Adrenal gland (tissue), 12 donors: ENCODE measurements around the gene LGR5. TPM values are rescaled to one million over a fixed set of nuclear protein-coding genes. Genes with fewer than 3 reads are reported as not detected.

Experiments used
- DNase-seq, 7 donors: peaks; one replicate each; pipeline ENCODE4 v3.0.0-alpha.2; 2019 to 2020
- H3K27ac ChIP-seq, 5 donors: fragments of 200-600 bp; sonication (generic) in 4 of 5; 1 replicate in 3 of 5; 2 replicates in 2 of 5; pipeline versions ENCODE4 v1.5.1 to v1.8.0; 2016 to 2020; ENCODE audit warnings: mild to moderate bottlenecking in 1 of 5
- H3K27me3 ChIP-seq: fragments of 200-600 bp; 2 replicates; pipeline ENCODE4 v1.8.0; 2021
- H3K36me3 ChIP-seq, 2 donors: fragments of 200-600 bp; replicated peaks in 1 of 2; 1 replicate in 1 of 2; 2 replicates in 1 of 2; pipeline versions ENCODE4 v1.5.1 to v1.8.0; 2018 to 2022
- H3K4me1 ChIP-seq, 2 donors: fragments of 200-600 bp; replicated peaks in 1 of 2; 1 replicate in 1 of 2; 2 replicates in 1 of 2; pipeline versions ENCODE4 v1.5.1 to v1.8.0; 2018 to 2021
- H3K4me3 ChIP-seq, 4 donors: fragments of 200-600 bp; sonication (generic) in 3 of 4; one replicate each; pipeline ENCODE4 v1.5.1; 2016 to 2018
- H3K9me3 ChIP-seq, 3 donors: fragments of 200-600 bp; sonication (generic) in 1 of 3; replicated peaks in 1 of 3; 1 replicate in 2 of 3; 2 replicates in 1 of 3; pipeline versions ENCODE4 v1.5.1 to v1.8.0; 2016 to 2021
- POLR2A ChIP-seq, 2 donors: fragments of 450-650 bp; IDR thresholded peaks; one replicate each; pipeline ENCODE4 v1.6.1; 2017; ENCODE audit warnings: antibody characterized with exemption in 2 of 2, mild to moderate bottlenecking in 2 of 2, moderate library complexity in 1 of 2
- WGBS, 4 donors: extraction: QIAGEN DNeasy Blood & Tissue Kit in 2 of 4; methylation state at CpG; one replicate each; pipeline versions ENCODE4 v1.1.5 to v1.1.7; 2013 to 2017; 5-methylcytosine and 5-hydroxymethylcytosine counted together
- intact Hi-C, 2 donors: fragments of 100-400 bp; cut with DNase I; formaldehyde crosslinking; loops; one replicate each; pipeline versions ENCODE4 v1.14.1 to v1.15.0; 2022 to 2023
- polyA plus RNA-seq, 3 donors: library from polyadenylated mRNA; stranded (reverse); fragments of 200-250 nt in 2 of 3; fragments of 350-450 nt in 1 of 3; fragmentation: Illumina TruSeq in 1 of 3; extraction: RNeasy Lipid Tissue Mini Kit (QIAGEN cat#74804) in 1 of 3; gene quantifications; one replicate each; pipeline ENCODE4 v1.2.3, GENCODE V29; 2013 to 2014
- total RNA-seq, 9 donors: library from RNA; depleted of rRNA in 4 of 9; stranded (reverse); fragments of >200 nt in 4 of 9; fragments of 120-200 nt in 1 of 9; fragmentation: NEBNext Ultra II Directional in 1 of 9; extraction: Animal tissue kit (Norgen Biotek cat#: 25700) in 1 of 9; gene quantifications; one replicate each; pipeline versions ENCODE4 v1.1.0 to v1.2.4, GENCODE V29; 2013 to 2023
- TF ChIP-seq, protein P1 (sequence below), 6 experiments: fragments of 450-650 bp in 4 of 6; fragments of 200-600 bp in 2 of 6; sonication (generic) in 1 of 6; IDR thresholded peaks; 1 replicate in 5 of 6; 2 replicates in 1 of 6; pipeline versions ENCODE4 v1.5.1 to v1.8.0; 2016 to 2021; ENCODE audit warnings: antibody characterized with exemption in 6 of 6, mild to moderate bottlenecking in 2 of 6, moderate library complexity in 1 of 6
- donor health status: healthy with polysubstance abuse.
- donor health status: Bipolar disorder and iron deficiency.
- donor health status: DM: yes; HTN: yes; CAD: no.
- donor health status: DM: no; HTN: no; CAD: no.
- donor health status: DM: no; HTN: no; CAD: no.
- donor health status: DM: yes; HTN: yes; CAD: no.

LGR5 gene
- total and polyA plus RNA-seq, 12 donors = 0.39 to 6.1 (median 2.1) TPM

DNA sequence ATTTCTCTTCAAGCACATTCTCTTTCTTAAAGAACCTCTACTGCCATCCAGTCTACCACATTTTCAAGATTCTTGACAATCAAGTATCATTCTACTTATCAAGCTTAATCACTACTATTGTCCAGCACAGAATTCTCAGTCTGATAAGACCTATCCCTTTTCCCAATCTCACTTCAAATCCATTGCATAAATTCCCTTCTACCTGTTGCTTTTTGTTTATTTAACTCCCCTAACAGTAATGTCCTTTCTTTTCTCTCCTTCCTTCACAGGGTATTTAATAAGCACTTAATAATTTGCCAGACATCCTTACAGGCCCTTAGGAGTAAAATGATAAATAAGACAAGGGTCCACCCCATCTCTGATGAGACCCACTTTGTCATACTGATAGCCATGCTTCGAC is 182.3 kb downstream of the LGR5 start:
- 95 to 100% (median 97%) methylated on average over 1 of the region's 1 CpG for WGBS, 4 donors
- TF ChIP-seq, protein P1, sequence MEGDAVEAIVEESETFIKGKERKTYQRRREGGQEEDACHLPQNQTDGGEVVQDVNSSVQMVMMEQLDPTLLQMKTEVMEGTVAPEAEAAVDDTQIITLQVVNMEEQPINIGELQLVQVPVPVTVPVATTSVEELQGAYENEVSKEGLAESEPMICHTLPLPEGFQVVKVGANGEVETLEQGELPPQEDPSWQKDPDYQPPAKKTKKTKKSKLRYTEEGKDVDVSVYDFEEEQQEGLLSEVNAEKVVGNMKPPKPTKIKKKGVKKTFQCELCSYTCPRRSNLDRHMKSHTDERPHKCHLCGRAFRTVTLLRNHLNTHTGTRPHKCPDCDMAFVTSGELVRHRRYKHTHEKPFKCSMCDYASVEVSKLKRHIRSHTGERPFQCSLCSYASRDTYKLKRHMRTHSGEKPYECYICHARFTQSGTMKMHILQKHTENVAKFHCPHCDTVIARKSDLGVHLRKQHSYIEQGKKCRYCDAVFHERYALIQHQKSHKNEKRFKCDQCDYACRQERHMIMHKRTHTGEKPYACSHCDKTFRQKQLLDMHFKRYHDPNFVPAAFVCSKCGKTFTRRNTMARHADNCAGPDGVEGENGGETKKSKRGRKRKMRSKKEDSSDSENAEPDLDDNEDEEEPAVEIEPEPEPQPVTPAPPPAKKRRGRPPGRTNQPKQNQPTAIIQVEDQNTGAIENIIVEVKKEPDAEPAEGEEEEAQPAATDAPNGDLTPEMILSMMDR (IDR thresholded peaks at IDR 0.05) = no peak
- TF ChIP-seq POLR2A (IDR thresholded peaks at IDR 0.05) = no peak
- intact Hi-C loops = no loop called here
- Histone ChIP-seq H3K4me3 (no peak overlapping the region), H3K4me1 (peaks cover 8 to 14% of the 10 kb centered on the region in 2 donors), H3K27me3 (no peaks in the 10 kb centered on the region), H3K36me3 (peaks cover 0 to 86% of the 10 kb centered on the region in 2 donors), H3K27ac (no peak overlapping the region), H3K9me3 (no peaks in the 10 kb centered on the region)
- no peak for DNase-seq

DNA sequence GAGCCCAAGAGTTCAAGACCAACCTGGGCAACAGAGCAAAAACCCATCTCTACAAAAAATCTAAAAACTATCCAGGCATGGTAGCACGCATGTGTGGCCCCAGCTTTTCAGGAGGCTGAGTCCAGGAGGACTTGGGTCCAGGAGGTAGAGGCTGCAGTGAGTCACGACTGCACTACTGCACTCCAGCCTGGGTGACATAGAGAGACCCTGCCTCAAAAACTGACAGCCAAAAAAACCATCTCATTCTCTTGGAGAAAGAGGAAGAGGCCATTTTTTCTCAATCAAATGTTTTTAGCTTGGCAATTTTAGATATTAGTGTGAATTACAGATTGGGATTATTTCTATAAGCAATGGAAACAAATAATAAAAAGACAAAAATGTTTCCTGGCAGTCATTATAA is 185.9 kb downstream of the LGR5 start:
- TF ChIP-seq, protein P1 (IDR thresholded peaks at IDR 0.05) = no peak
- no peak for TF ChIP-seq POLR2A (IDR thresholded peaks at IDR 0.05)
- peaks cover 10 to 18% of the 10 kb centered on the region in 2 donors for H3K4me1 ChIP-seq
- H3K4me3 ChIP-seq = no peak overlapping the region
- peaks cover 0 to 79% of the 10 kb centered on the region in 2 donors for H3K36me3 ChIP-seq
- intact Hi-C loops = no loop called here
- DNase-seq = no peak
- no peak overlapping the region for H3K27ac ChIP-seq
- WGBS, 4 donors = 88 to 100% (median 95%) methylated on average over 2 of the region's 2 CpGs
- H3K27me3 ChIP-seq = no peaks in the 10 kb centered on the region
- no peaks in the 10 kb centered on the region for H3K9me3 ChIP-seq

DNA sequence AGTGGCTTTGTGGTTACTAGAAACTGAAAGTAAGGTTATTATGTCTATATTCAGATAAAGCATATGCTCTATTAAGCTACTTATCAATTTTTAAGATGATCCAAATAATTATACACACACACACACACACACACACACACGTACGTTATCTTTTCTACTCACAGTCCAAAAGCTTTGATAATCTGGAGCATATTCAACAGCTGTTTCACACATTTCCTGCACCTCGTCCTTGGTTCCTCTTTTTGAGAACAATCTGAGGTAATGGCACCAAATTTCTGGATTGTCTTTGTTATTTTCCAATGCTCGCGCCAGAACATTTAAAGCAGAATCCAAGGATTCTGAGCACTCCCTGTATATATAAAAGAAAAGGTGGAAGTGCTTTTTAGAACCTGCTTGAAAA is 186.5 kb downstream of the LGR5 start:
- no peak overlapping the region for H3K4me3 ChIP-seq
- 17 to 23% (median 23%) methylated on average over 5 of the region's 5 CpGs for WGBS, 4 donors
- no peaks in the 10 kb centered on the region for H3K27me3 ChIP-seq
- H3K27ac ChIP-seq = peak overlapping the region; percentile 13 to 63 (median 23)
- H3K9me3 ChIP-seq = no peaks in the 10 kb centered on the region
- peak in 2 of 7 donors; percentile 18 to 23 for DNase-seq
- peaks cover 0 to 79% of the 10 kb centered on the region in 2 donors for H3K36me3 ChIP-seq
- intact Hi-C loops = no loop called here
- TF ChIP-seq, protein P1 (IDR thresholded peaks at IDR 0.05) = no peak
- no peak for TF ChIP-seq POLR2A (IDR thresholded peaks at IDR 0.05)
- peaks cover 10 to 18% of the 10 kb centered on the region in 2 donors for H3K4me1 ChIP-seq

DNA sequence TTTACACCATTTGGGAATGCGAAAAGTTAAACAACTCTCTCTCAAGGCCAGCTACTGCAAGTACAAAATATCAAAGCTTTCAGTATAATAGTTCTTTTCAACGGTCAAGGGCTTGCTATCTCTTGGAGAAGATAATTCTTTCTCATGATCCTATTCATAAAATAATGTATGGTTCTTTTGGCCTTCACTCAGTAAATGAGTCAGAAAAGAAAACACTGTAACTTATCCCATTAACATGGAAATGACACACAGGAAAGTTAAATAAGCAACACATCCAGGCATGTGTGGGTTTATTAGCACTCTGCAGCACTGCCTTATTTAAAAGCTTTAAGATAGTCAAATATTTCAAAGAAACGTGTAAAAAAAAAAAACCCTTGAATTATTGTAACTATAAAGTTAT is 187.2 kb downstream of the LGR5 start:
- no peak for TF ChIP-seq POLR2A (IDR thresholded peaks at IDR 0.05)
- TF ChIP-seq, protein P1 (IDR thresholded peaks at IDR 0.05) = no peak
- Histone ChIP-seq H3K27me3 (no peaks in the 10 kb centered on the region), H3K9me3 (no peaks in the 10 kb centered on the region), H3K4me3 (peak overlapping the region in 1 of 4 donors; percentile 9), H3K27ac (peak overlapping the region; percentile 13 to 63 (median 23)), H3K4me1 (peaks cover 10 to 18% of the 10 kb centered on the region in 2 donors), H3K36me3 (peaks cover 0 to 80% of the 10 kb centered on the region in 2 donors)
- 12 to 36% (median 31%) methylated on average over 3 of the region's 3 CpGs for WGBS, 4 donors
- no peak for DNase-seq
- intact Hi-C loops = no loop called here
